Panc1 (cell line): ENCODE measurements around the gene FBLN1. TPM values are rescaled to one million over a fixed set of nuclear protein-coding genes. Genes with fewer than 3 reads are reported as not detected.

Source experiments
- ATAC-seq: fragments of 200-7000 bp; cut with Tn5 transposase; 2 replicates; pipeline ENCODE4 v1.9.1; 2020; ENCODE audit warnings: mild to moderate bottlenecking, moderate library complexity
- BruUV-seq: library from RNA; stranded (reverse); fragments of 400-500 nt; replicated peaks from 2 replicates; lab custom pipeline; 2021; lab: Mats Ljungman, UMichigan
- CTCF ChIA-PET: fragments of 300-600 bp; sonication (Branson Sonifier 250); formaldehyde crosslinking; loops from one replicate; lab custom pipeline; 2022; ENCODE audit warnings: antibody characterized with exemption; lab: Charles Lee
- POLR2A ChIA-PET: fragments of 300-600 bp; sonication (Branson Sonifier 250); formaldehyde crosslinking; loops from one replicate; lab custom pipeline; 2022; ENCODE audit warnings: antibody characterized with exemption; lab: Charles Lee
- DNase-seq: peaks from one replicate; pipeline ENCODE4 v3.0.0-alpha.2; 2010; ENCODE audit warnings: low read depth, low spot score
- H3K27ac ChIP-seq: 2 replicates; pipeline ENCODE4 v1.5.1; 2011; ENCODE audit warnings: mild to moderate bottlenecking, low read length, inconsistent platforms
- H3K27me3 ChIP-seq: fragments of 200-500 bp; sonication (Bioruptor generic); 2 replicates; pipeline ENCODE4 v1.6.0; 2014; ENCODE audit warnings: low read length, inconsistent platforms; ENCODE audit not compliant: control insufficient read depth, insufficient read depth
- H3K36me3 ChIP-seq: fragments of 200-500 bp; sonication (Bioruptor generic); 2 replicates; pipeline ENCODE4 v1.5.1; 2014; ENCODE audit warnings: inconsistent platforms, mild to moderate bottlenecking, low read length, moderate library complexity; ENCODE audit not compliant: control insufficient read depth, insufficient read depth
- H3K4me1 ChIP-seq: 2 replicates; pipeline ENCODE4 v1.5.1; 2011; ENCODE audit warnings: inconsistent platforms, mild to moderate bottlenecking, low read length, moderate library complexity; ENCODE audit not compliant: control insufficient read depth, insufficient read depth
- H3K4me3 ChIP-seq, 2 experiments: 2 replicates each; pipeline ENCODE4 v1.5.1; 2011 to 2012; ENCODE audit warnings: low read depth in 2 of 2, low read length in 2 of 2, mild to moderate bottlenecking in 2 of 2, inconsistent platforms in 1 of 2, moderate library complexity in 1 of 2
- H3K9me3 ChIP-seq: fragments of 200-500 bp; sonication (Bioruptor generic); 2 replicates; pipeline ENCODE4 v1.5.1; 2014; ENCODE audit warnings: low read depth, mild to moderate bottlenecking, inconsistent platforms, low read length, moderate library complexity; ENCODE audit not compliant: control insufficient read depth, insufficient read depth
- POLR2AphosphoS5 ChIP-seq: IDR thresholded peaks from 2 replicates; pipeline ENCODE4 v1.6.1; 2012; ENCODE audit warnings: mild to moderate bottlenecking, low read depth, low read length, moderate library complexity
- SIN3A ChIP-seq: IDR thresholded peaks from 2 replicates; pipeline ENCODE4 v1.6.1; 2012; ENCODE audit warnings: low read depth, mild to moderate bottlenecking, low read length, moderate library complexity, borderline replicate concordance; ENCODE audit not compliant: insufficient read depth
- TCF7L2 ChIP-seq: IDR thresholded peaks from 2 replicates; pipeline ENCODE4 v1.6.1; 2011; ENCODE audit warnings: mild to moderate bottlenecking, low read depth, low read length, inconsistent platforms
- in situ Hi-C: cut with HindIII; loops from 2 replicates; pipeline ENCODE4 v1.10.0; 2016; ENCODE audit warnings: low sequenced_read_pairs, low pct_unique_long_range_greater_than_20kb
- intact Hi-C: fragments of 100-400 bp; cut with micrococcal nuclease; formaldehyde crosslinking; loops from one replicate; pipeline ENCODE4 v1.10.0; 2022; ENCODE audit not compliant: unreplicated experiment
- total RNA-seq: library from RNA; stranded (reverse); gene quantifications from one replicate; pipeline ENCODE4 v1.2.1, GENCODE V29; 2021; ENCODE audit not compliant: unreplicated experiment
- TF ChIP-seq, protein P1 (sequence below): fragments of 450-650 bp; IDR thresholded peaks from 2 replicates; pipeline ENCODE4 v1.5.1; 2017; ENCODE audit warnings: mild to moderate bottlenecking
- TF ChIP-seq, protein P2 (sequence below), 2 experiments: IDR thresholded peaks; 2 replicates each; pipeline ENCODE4 v1.6.1; 2011 to 2012; ENCODE audit warnings: low read depth in 2 of 2, control low read depth in 1 of 2, low read length in 1 of 2, mild to moderate bottlenecking in 1 of 2, moderate library complexity in 1 of 2; ENCODE audit not compliant: insufficient read depth in 1 of 2

FBLN1 gene
- total RNA-seq, 1 experiment from 2014 or later: 143 TPM

DNA sequence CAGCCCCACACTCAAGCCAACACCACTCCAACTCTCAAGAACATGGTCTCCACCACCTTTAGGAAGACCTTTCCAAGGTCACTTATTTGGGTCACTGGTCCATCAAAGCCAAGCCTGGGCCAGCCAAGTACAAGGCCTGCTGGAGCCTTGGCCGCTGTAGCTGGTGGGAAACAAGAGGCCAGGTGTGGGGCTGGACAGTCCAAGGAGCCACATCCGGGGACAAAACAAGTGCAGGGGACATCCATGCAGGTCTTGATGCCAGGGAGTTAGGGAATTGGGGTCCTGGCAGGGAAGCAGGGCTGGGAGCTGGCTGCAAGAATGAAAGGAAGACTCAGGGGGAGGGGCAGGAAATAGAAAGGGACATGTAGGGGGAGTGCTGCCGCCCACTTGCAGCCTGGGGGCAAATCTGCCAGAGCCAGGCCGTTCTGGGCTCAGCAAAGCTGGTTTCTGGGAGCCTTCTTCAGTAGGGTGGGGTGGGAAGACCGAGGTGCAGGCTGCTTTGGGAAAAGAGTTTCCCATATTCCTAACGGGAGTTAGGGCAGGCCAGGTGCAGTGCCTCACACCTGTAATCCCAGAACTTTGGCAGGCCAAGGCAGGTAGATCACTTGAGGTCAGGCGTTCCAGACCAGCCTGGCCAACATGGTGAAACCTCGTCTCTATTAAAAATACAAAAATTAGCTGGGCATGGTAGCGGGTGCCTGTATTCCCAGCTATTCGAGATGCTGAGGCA lies 99.5 kb downstream of the FBLN1 start:
- H3K4me1 ChIP-seq: no peaks in the 10 kb centered on the region
- TF ChIP-seq, protein P1, sequence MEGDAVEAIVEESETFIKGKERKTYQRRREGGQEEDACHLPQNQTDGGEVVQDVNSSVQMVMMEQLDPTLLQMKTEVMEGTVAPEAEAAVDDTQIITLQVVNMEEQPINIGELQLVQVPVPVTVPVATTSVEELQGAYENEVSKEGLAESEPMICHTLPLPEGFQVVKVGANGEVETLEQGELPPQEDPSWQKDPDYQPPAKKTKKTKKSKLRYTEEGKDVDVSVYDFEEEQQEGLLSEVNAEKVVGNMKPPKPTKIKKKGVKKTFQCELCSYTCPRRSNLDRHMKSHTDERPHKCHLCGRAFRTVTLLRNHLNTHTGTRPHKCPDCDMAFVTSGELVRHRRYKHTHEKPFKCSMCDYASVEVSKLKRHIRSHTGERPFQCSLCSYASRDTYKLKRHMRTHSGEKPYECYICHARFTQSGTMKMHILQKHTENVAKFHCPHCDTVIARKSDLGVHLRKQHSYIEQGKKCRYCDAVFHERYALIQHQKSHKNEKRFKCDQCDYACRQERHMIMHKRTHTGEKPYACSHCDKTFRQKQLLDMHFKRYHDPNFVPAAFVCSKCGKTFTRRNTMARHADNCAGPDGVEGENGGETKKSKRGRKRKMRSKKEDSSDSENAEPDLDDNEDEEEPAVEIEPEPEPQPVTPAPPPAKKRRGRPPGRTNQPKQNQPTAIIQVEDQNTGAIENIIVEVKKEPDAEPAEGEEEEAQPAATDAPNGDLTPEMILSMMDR: no peak
- no peak for TF ChIP-seq TCF7L2
- TF ChIP-seq, protein P2, sequence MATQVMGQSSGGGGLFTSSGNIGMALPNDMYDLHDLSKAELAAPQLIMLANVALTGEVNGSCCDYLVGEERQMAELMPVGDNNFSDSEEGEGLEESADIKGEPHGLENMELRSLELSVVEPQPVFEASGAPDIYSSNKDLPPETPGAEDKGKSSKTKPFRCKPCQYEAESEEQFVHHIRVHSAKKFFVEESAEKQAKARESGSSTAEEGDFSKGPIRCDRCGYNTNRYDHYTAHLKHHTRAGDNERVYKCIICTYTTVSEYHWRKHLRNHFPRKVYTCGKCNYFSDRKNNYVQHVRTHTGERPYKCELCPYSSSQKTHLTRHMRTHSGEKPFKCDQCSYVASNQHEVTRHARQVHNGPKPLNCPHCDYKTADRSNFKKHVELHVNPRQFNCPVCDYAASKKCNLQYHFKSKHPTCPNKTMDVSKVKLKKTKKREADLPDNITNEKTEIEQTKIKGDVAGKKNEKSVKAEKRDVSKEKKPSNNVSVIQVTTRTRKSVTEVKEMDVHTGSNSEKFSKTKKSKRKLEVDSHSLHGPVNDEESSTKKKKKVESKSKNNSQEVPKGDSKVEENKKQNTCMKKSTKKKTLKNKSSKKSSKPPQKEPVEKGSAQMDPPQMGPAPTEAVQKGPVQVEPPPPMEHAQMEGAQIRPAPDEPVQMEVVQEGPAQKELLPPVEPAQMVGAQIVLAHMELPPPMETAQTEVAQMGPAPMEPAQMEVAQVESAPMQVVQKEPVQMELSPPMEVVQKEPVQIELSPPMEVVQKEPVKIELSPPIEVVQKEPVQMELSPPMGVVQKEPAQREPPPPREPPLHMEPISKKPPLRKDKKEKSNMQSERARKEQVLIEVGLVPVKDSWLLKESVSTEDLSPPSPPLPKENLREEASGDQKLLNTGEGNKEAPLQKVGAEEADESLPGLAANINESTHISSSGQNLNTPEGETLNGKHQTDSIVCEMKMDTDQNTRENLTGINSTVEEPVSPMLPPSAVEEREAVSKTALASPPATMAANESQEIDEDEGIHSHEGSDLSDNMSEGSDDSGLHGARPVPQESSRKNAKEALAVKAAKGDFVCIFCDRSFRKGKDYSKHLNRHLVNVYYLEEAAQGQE (IDR thresholded peaks at IDR 0.05; ENCODE audit: insufficient read depth in 1 of 2, low read depth in 2 of 2, low read length in 1 of 2): no peak
- TF ChIP-seq POLR2AphosphoS5: no peak
- no peak for TF ChIP-seq SIN3A
- no TSS peak for BruUV-seq
- no peaks in the 10 kb centered on the region for H3K27me3 ChIP-seq
- ChIA-PET CTCF (no interaction called here), POLR2A (no interaction called here)
- DNase-seq (no peak), ATAC-seq (no peak)
- intact Hi-C loops (no loop called here), in situ Hi-C loops (no loop called here)
- H3K9me3 ChIP-seq: no peaks in the 10 kb centered on the region
- H3K4me3 ChIP-seq: no peak overlapping the region
- no peaks in the 10 kb centered on the region for H3K36me3 ChIP-seq
- no peak overlapping the region for H3K27ac ChIP-seq

DNA sequence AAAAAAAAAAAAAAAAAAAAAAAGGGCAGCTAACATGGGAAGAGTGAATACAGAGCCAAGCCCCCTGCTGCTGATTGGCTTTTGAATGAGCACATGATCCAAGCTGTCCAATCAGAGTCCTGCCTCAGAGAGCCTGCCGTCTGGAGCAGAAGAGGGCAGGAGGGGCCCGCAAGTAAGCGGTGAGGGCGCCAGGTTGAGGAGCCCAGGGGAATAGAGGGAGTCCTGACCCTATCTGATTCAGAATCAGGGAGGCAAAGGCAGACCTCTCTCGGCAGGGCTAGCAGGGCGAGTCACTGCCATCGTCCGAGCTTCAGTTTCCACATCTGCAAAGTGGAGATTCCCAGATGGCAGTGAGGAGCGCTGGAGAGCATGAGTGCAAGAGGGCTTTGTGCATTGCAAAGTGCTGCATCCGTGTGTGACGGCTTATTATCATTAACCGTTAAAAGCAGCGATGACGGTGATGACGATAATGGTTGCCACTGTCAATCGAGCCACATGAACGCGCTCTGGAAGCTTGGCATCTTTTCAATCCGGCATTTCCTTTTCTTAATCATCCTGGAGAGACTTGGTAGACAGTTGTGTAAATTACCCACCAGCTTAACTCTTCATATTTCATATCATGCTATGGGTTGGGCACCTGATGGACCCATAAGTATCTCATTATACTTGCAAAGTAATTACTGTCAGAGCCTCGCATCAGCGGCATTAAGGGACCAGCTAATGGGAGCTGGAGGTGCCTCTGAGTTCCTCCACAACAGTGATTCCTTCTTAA lies 100.3 kb downstream of the FBLN1 start:
- CTCF ChIA-PET: no interaction called here
- in situ Hi-C loops (no loop called here), intact Hi-C loops (no loop called here)
- ATAC-seq (0 out of 2 replicates have a peak, but pooled peaks have one; percentile 56), DNase-seq (no peak)
- Histone ChIP-seq H3K4me1 (no peaks in the 10 kb centered on the region), H3K36me3 (no peaks in the 10 kb centered on the region), H3K9me3 (no peaks in the 10 kb centered on the region), H3K27me3 (no peaks in the 10 kb centered on the region), H3K27ac (no peak overlapping the region), H3K4me3 (no peak overlapping the region)
- POLR2A ChIA-PET: interaction anchor here (0.6 kb wide), 2 partner anchors 13 to 14 kb away, joined by 4 to 6 read pairs; no protein-coding TSS in a partner anchor
- no TSS peak for BruUV-seq
- TF ChIP-seq, protein P2 (IDR thresholded peaks at IDR 0.05; ENCODE audit: insufficient read depth in 1 of 2, low read depth in 2 of 2, low read length in 1 of 2): no peak
- TF ChIP-seq, protein P1: no peak
- TF ChIP-seq TCF7L2: no peak
- TF ChIP-seq POLR2AphosphoS5: no peak
- no peak for TF ChIP-seq SIN3A
